A549 (cell line): ENCODE measurements around the gene THBD. TPM values are rescaled to one million over a fixed set of nuclear protein-coding genes. Genes with fewer than 3 reads are reported as not detected.
A peak's percentile ranks its signal among the peaks of the same experiment; 100 is the strongest.

Experiments used
- ATAC-seq, 2 experiments: fragments of 200-7000 bp in 1 of 2; fragments of >200 bp in 1 of 2; cut with Nextera tagmentation in 1 of 2; cut with Tn5 transposase in 1 of 2; 3 replicates each; pipeline versions ENCODE4 v1.8.0 to v1.9.1; 2018 to 2020; ENCODE audit warnings: mild to moderate bottlenecking in 1 of 2, moderate library complexity in 1 of 2
- CTCF ChIA-PET: fragments of 300-600 bp; sonication (Branson Sonifier 250); formaldehyde crosslinking; extraction: SDS; loops from one replicate; lab custom pipeline; 2021; ENCODE audit warnings: antibody characterized with exemption, inconsistent platforms; lab: Yijun Ruan, JAX
- POLR2A ChIA-PET: fragments of 350-600 bp; formaldehyde crosslinking; extraction: SDS; loops from one replicate; lab custom pipeline; 2021; ENCODE audit warnings: antibody characterized with exemption, inconsistent platforms; lab: Yijun Ruan, JAX
- DNase-seq, 2 experiments: peaks; one replicate each; pipeline versions ENCODE4 v3.0.0 to v3.0.0-alpha.2; 2011 to 2016; ENCODE audit warnings: low read depth in 1 of 2, low spot score in 1 of 2
- FAIRE-seq: peaks from 2 replicates; lab custom pipeline; 2011; peaks lifted over from hg19 to GRCh38; lab: Jason Lieb, UNC
- H3K27ac ChIP-seq, 2 experiments: fragments of >200 bp; sonication (Bioruptor Twin); formaldehyde crosslinking; 3 replicates each; pipeline ENCODE4 v1.5.1; 2016 to 2017
- H3K4me1 ChIP-seq: fragments of >200 bp; sonication (Bioruptor Twin); formaldehyde crosslinking; 3 replicates; pipeline ENCODE4 v1.6.1; 2016
- H3K4me2 ChIP-seq: fragments of >200 bp; sonication (Bioruptor Twin); formaldehyde crosslinking; 3 replicates; pipeline ENCODE4 v1.6.1; 2016
- H3K4me3 ChIP-seq: fragments of >200 bp; sonication (Bioruptor Twin); formaldehyde crosslinking; 3 replicates; pipeline ENCODE4 v1.5.1; 2016
- H3K9me3 ChIP-seq: fragments of >200 bp; sonication (Bioruptor Twin); formaldehyde crosslinking; 3 replicates; pipeline ENCODE4 v1.6.1; 2016
- CBX2 ChIP-seq: fragments of 200-600 bp; sonication (generic); IDR thresholded peaks from 2 replicates; pipeline ENCODE4 v1.6.1; 2016; ENCODE audit warnings: low read depth, mild to moderate bottlenecking, borderline replicate concordance
- CEBPB ChIP-seq, 2 experiments: fragments of >200 bp in 1 of 2; sonication (Bioruptor Twin) in 1 of 2; formaldehyde crosslinking in 1 of 2; IDR thresholded peaks; 2 replicates each; pipeline ENCODE4 v1.6.1; 2012 to 2016
- CHD2 ChIP-seq: fragments of 150-350 bp; IDR thresholded peaks from 2 replicates; pipeline ENCODE4 v1.6.1; 2014; ENCODE audit warnings: low read length; ENCODE audit not compliant: partially characterized antibody
- EHF ChIP-seq: fragments of 250-450 bp; sonication (Bioruptor Pico); IDR thresholded peaks from 2 replicates; pipeline ENCODE4 v1.5.0; 2020; ENCODE audit warnings: mild to moderate bottlenecking
- FOSL2 ChIP-seq, 2 experiments: fragments of 450-650 bp in 1 of 2; fragments of >200 bp in 1 of 2; sonication (Bioruptor Twin) in 1 of 2; formaldehyde crosslinking; IDR thresholded peaks; 2 replicates each; pipeline versions ENCODE4 v1.5.0 to v1.6.1; 2016 to 2020; ENCODE audit warnings: mild to moderate bottlenecking in 1 of 2, moderate library complexity in 1 of 2
- HOXA7 ChIP-seq: fragments of 250-450 bp; sonication (Bioruptor Pico); IDR thresholded peaks from 2 replicates; pipeline ENCODE4 v1.5.0; 2020; ENCODE audit warnings: mild to moderate bottlenecking, moderate library complexity
- JUNB ChIP-seq: fragments of >200 bp; sonication (Bioruptor Twin); formaldehyde crosslinking; IDR thresholded peaks from 2 replicates; pipeline ENCODE4 v1.6.1; 2016
- KDM5A ChIP-seq: fragments of 200-600 bp; sonication (generic); IDR thresholded peaks from 2 replicates; pipeline ENCODE4 v1.6.1; 2016; ENCODE audit warnings: antibody characterized with exemption, mild to moderate bottlenecking
- MAFK ChIP-seq: fragments of 450-650 bp; IDR thresholded peaks from 2 replicates; pipeline ENCODE4 v1.6.1; 2014; ENCODE audit not compliant: partially characterized antibody
- NFE2L2 ChIP-seq: fragments of 150-350 bp; conservative IDR thresholded peaks from 2 replicates; pipeline ENCODE4 v1.6.1; 2014; ENCODE audit warnings: low read length
- NPAS2 ChIP-seq: fragments of 250-450 bp; sonication (Bioruptor Pico); IDR thresholded peaks from 2 replicates; pipeline ENCODE4 v1.8.0; 2022; ENCODE audit warnings: mild to moderate bottlenecking, moderate library complexity, borderline replicate concordance
- POLR2AphosphoS2 ChIP-seq: conservative IDR thresholded peaks from 2 replicates; pipeline ENCODE4 v1.6.1; 2012; ENCODE audit warnings: low read length, improper control_type of control experiment, inconsistent platforms
- RAD21 ChIP-seq, 2 experiments: fragments of >200 bp in 1 of 2; sonication (Bioruptor Twin) in 1 of 2; formaldehyde crosslinking in 1 of 2; IDR thresholded peaks in 1 of 2; conservative IDR thresholded peaks in 1 of 2; 2 replicates in 1 of 2; 3 replicates in 1 of 2; pipeline ENCODE4 v1.6.1; 2012 to 2018; ENCODE audit warnings: inconsistent platforms in 1 of 2
- SMC3 ChIP-seq: fragments of >200 bp; sonication (Bioruptor Twin); formaldehyde crosslinking; IDR thresholded peaks from 3 replicates; pipeline ENCODE4 v1.6.1; 2018; ENCODE audit warnings: inconsistent platforms
- TFCP2L1 ChIP-seq: fragments of 250-450 bp; sonication (Bioruptor Pico); IDR thresholded peaks from 2 replicates; pipeline ENCODE4 v1.5.0; 2021; ENCODE audit warnings: mild to moderate bottlenecking
- ZC3H11A ChIP-seq: fragments of 450-650 bp; IDR thresholded peaks from 2 replicates; pipeline ENCODE4 v1.6.1; 2014; ENCODE audit warnings: antibody characterized with exemption, mild to moderate bottlenecking
- ZFP36 ChIP-seq: fragments of 450-650 bp; IDR thresholded peaks from 2 replicates; pipeline ENCODE4 v1.6.1; 2014; ENCODE audit warnings: borderline replicate concordance; ENCODE audit not compliant: partially characterized antibody
- WGBS: methylation state at CpG from one replicate; pipeline ENCODE4 v1.1.6; 2017; ENCODE audit errors: missing lambda C conversion rate; 5-methylcytosine and 5-hydroxymethylcytosine counted together
- polyA plus RNA-seq, 4 experiments: library from polyadenylated mRNA; depleted of rRNA in 3 of 4; stranded (reverse); fragments of >200 nt; fragmentation: RNase III in 1 of 4; extraction: RNeasy Plus Mini Kit Qiagen cat#74134 plus additional on column Dnase treatment in 1 of 4; gene quantifications; 2 replicates in 3 of 4; 3 replicates in 1 of 4; pipeline ENCODE4 v1.2.3, GENCODE V29; 2011 to 2017
- TF ChIP-seq, protein P1 (sequence below): fragments of 200-600 bp; sonication (generic); IDR thresholded peaks from 2 replicates; pipeline ENCODE4 v1.6.1; 2016; ENCODE audit warnings: antibody characterized with exemption, mild to moderate bottlenecking, moderate library complexity
- TF ChIP-seq, protein P2 (sequence below): fragments of 150-350 bp; IDR thresholded peaks from 2 replicates; pipeline ENCODE4 v1.6.1; 2014; ENCODE audit warnings: low read depth, mild to moderate bottlenecking, low read length
- TF ChIP-seq, protein P3 (sequence below): IDR thresholded peaks from 2 replicates; pipeline ENCODE4 v1.6.1; 2012
- TF ChIP-seq, protein P4 (sequence below): fragments of 450-650 bp; IDR thresholded peaks from 2 replicates; pipeline ENCODE4 v1.6.1; 2014; ENCODE audit warnings: antibody characterized with exemption
- TF ChIP-seq, protein P5 (sequence below): fragments of >200 bp; sonication (Bioruptor Twin); formaldehyde crosslinking; IDR thresholded peaks from 3 replicates; pipeline ENCODE4 v1.6.1; 2016
- TF ChIP-seq, protein P6 (sequence below): IDR thresholded peaks from 2 replicates; pipeline ENCODE4 v1.6.1; 2012; ENCODE audit warnings: low read depth, borderline replicate concordance
- TF ChIP-seq, protein P7 (sequence below): IDR thresholded peaks from 2 replicates; pipeline ENCODE4 v1.6.1; 2012

Gene THBD
- polyA plus RNA-seq, 2 of the 4 experiments (the other 2 are of a cell fraction), result 25.8 to 29.6 TPM

DNA sequence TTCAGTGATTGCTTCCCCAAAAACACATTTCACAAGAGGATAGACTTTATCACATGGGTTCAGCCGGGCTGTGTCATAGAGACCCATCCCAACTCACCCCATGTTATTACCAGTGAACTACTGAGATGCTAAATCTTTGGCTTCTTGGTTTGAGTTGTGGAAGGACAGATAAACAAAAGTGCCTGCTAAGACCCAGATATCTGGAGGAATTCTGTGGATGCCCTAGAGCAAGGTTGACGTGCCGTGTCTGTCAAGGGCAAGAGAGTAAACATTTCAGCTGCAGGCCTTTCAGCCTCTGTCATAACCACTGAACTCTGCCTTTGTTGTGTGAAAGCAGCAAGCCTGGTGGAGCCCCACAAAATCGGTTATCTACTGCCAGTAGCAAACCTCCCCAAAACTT is 11.2 kb upstream of the THBD start:
- H3K9me3 ChIP-seq, result no peaks in the 10 kb centered on the region
- H3K4me2 ChIP-seq, result no peak overlapping the region
- no peak overlapping the region for H3K4me3 ChIP-seq
- DNase-seq (no peak), FAIRE-seq (no peak), ATAC-seq (no peak)
- H3K27ac ChIP-seq, result peak overlapping the region in 1 of 2 experiments; percentile 37; a peak in 3 of 6 replicates
- ChIA-PET POLR2A (interaction anchor here (0.7 kb wide), 1 partner anchor 264 kb away, joined by 3 read pairs; no protein-coding TSS in a partner anchor), CTCF (interaction anchor here (1.0 to 11.3 kb wide), 7 partner anchors 11 to 722 kb away, joined by 3 to 125 read pairs (median 7); partner anchors contain the start of gene THBD)
- 57% methylated on average over 4 of the region's 4 CpGs for WGBS
- TF ChIP-seq HOXA7 (CRISPR knock-in tag) (no peak), NPAS2 (CRISPR knock-in tag) (no peak), CEBPB (IDR thresholded peaks at IDR 0.05) (no peak), SMC3 (no peak), POLR2AphosphoS2 (no peak), NFE2L2 (no peak), FOSL2 (IDR thresholded peaks at IDR 0.05) (no peak), FOSL2 (CRISPR knock-in tag; IDR thresholded peaks at IDR 0.05) (no peak), MAFK (no peak), TFCP2L1 (no peak), ZFP36 (no peak), CHD2 (no peak), EHF (no peak), RAD21 (conservative IDR thresholded peaks at IDR 0.05 in 1 of 2, IDR thresholded peaks at IDR 0.05 in 1 of 2) (no peak)
- TF ChIP-seq, protein P1, sequence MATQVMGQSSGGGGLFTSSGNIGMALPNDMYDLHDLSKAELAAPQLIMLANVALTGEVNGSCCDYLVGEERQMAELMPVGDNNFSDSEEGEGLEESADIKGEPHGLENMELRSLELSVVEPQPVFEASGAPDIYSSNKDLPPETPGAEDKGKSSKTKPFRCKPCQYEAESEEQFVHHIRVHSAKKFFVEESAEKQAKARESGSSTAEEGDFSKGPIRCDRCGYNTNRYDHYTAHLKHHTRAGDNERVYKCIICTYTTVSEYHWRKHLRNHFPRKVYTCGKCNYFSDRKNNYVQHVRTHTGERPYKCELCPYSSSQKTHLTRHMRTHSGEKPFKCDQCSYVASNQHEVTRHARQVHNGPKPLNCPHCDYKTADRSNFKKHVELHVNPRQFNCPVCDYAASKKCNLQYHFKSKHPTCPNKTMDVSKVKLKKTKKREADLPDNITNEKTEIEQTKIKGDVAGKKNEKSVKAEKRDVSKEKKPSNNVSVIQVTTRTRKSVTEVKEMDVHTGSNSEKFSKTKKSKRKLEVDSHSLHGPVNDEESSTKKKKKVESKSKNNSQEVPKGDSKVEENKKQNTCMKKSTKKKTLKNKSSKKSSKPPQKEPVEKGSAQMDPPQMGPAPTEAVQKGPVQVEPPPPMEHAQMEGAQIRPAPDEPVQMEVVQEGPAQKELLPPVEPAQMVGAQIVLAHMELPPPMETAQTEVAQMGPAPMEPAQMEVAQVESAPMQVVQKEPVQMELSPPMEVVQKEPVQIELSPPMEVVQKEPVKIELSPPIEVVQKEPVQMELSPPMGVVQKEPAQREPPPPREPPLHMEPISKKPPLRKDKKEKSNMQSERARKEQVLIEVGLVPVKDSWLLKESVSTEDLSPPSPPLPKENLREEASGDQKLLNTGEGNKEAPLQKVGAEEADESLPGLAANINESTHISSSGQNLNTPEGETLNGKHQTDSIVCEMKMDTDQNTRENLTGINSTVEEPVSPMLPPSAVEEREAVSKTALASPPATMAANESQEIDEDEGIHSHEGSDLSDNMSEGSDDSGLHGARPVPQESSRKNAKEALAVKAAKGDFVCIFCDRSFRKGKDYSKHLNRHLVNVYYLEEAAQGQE, result no peak
- TF ChIP-seq, protein P2, sequence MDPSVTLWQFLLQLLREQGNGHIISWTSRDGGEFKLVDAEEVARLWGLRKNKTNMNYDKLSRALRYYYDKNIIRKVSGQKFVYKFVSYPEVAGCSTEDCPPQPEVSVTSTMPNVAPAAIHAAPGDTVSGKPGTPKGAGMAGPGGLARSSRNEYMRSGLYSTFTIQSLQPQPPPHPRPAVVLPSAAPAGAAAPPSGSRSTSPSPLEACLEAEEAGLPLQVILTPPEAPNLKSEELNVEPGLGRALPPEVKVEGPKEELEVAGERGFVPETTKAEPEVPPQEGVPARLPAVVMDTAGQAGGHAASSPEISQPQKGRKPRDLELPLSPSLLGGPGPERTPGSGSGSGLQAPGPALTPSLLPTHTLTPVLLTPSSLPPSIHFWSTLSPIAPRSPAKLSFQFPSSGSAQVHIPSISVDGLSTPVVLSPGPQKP, result no peak
- TF ChIP-seq, protein P3, sequence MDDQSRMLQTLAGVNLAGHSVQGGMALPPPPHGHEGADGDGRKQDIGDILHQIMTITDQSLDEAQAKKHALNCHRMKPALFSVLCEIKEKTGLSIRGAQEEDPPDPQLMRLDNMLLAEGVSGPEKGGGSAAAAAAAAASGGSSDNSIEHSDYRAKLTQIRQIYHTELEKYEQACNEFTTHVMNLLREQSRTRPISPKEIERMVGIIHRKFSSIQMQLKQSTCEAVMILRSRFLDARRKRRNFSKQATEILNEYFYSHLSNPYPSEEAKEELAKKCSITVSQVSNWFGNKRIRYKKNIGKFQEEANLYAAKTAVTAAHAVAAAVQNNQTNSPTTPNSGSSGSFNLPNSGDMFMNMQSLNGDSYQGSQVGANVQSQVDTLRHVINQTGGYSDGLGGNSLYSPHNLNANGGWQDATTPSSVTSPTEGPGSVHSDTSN, result no peak
- TF ChIP-seq, protein P4, sequence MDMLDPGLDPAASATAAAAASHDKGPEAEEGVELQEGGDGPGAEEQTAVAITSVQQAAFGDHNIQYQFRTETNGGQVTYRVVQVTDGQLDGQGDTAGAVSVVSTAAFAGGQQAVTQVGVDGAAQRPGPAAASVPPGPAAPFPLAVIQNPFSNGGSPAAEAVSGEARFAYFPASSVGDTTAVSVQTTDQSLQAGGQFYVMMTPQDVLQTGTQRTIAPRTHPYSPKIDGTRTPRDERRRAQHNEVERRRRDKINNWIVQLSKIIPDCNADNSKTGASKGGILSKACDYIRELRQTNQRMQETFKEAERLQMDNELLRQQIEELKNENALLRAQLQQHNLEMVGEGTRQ, result no peak
- H3K4me1 ChIP-seq, result peaks cover 18% of the 10 kb centered on the region

DNA sequence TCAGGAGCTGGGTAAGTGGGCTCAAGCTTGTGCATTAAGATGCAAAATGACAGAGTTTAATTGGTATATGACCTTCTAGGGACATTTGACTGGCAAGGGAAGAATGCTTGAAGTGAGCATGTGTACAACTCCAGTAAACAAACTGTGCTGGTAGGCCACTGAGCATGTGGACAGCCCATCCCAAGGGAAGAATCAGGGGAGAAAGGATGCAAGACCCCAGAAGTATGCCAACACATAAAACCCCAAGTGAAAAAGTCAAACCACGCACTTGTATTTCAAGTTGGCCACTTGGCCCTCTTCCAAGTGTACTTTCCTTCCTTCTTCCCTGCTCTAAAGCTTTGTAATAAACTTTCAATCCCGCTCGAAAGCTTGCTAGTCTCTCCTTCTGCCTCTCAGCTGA is 10.4 kb upstream of the THBD start:
- no peak for FAIRE-seq
- POLR2A ChIA-PET, result interaction anchor here (0.7 to 0.8 kb wide), 2 partner anchors 9 to 265 kb away, joined by 3 read pairs; no protein-coding TSS in a partner anchor
- H3K4me2 ChIP-seq, result no peak overlapping the region
- H3K9me3 ChIP-seq, result no peaks in the 10 kb centered on the region
- no peak overlapping the region for H3K27ac ChIP-seq
- CTCF ChIA-PET, result interaction anchor here (1.0 to 11.3 kb wide), 4 partner anchors 10 to 369 kb away, joined by 3 to 125 read pairs (median 26); partner anchors contain the start of gene THBD
- TF ChIP-seq JUNB (no peak), CBX2 (no peak), ZC3H11A (no peak), SMC3 (no peak), EHF (no peak), KDM5A (no peak)
- TF ChIP-seq, protein P5, sequence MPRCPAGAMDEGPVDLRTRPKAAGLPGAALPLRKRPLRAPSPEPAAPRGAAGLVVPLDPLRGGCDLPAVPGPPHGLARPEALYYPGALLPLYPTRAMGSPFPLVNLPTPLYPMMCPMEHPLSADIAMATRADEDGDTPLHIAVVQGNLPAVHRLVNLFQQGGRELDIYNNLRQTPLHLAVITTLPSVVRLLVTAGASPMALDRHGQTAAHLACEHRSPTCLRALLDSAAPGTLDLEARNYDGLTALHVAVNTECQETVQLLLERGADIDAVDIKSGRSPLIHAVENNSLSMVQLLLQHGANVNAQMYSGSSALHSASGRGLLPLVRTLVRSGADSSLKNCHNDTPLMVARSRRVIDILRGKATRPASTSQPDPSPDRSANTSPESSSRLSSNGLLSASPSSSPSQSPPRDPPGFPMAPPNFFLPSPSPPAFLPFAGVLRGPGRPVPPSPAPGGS, result no peak
- TF ChIP-seq, protein P6, sequence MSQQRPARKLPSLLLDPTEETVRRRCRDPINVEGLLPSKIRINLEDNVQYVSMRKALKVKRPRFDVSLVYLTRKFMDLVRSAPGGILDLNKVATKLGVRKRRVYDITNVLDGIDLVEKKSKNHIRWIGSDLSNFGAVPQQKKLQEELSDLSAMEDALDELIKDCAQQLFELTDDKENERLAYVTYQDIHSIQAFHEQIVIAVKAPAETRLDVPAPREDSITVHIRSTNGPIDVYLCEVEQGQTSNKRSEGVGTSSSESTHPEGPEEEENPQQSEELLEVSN, result no peak
- TF ChIP-seq, protein P7, sequence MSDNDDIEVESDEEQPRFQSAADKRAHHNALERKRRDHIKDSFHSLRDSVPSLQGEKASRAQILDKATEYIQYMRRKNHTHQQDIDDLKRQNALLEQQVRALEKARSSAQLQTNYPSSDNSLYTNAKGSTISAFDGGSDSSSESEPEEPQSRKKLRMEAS, result no peak
- TF ChIP-seq, protein P3, result no peak
- peaks cover 18% of the 10 kb centered on the region for H3K4me1 ChIP-seq
- no peak for ATAC-seq
- no peak overlapping the region for H3K4me3 ChIP-seq
- DNase-seq, result no peak
- 88% methylated on average over 3 of the region's 3 CpGs for WGBS
